ENCODE results near the gene KRT71. TPM values are rescaled to one million over a fixed set of nuclear protein-coding genes. Genes with fewer than 3 reads are reported as not detected.

KRT71 gene
- total RNA-seq, 2 experiments from 2014 or later: not detected

DNA sequence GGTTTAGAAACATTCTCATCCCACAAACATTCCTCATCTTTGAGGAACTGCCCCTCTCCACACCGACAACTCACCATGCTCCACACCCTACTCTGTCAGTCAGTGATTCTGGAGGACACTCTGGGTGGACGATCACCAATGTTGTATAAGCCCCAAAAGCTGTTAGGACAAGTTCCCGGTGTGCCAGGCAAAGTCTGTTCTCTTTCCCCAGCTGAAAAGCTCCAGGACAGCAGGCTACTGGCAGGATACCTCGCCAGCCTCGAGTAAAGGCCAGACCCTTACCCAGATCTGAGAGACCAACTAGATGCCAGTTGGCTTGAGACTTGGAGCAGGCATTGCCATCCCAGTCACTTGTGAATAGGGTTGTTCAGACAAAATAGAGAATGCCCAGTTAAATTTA, 44.7 kb downstream of the KRT71 start:
- no TSS peak for BruUV-seq (replicated peaks)
- POLR2A ChIA-PET: no interaction called here

GRCh38 chr12:52506858-52507715, 45.9 kb downstream of the KRT71 start:
- ChIA-PET POLR2A (interaction anchor here (0.6 kb wide), 2 partner anchors 205 to 868 kb away, joined by 4 to 10 read pairs; no protein-coding TSS in a partner anchor), CTCF (ENCODE audit: unreplicated experiment) (no interaction called here)
- no peaks in the 10 kb centered on the region for H3K79me2 ChIP-seq (ENCODE audit: insufficient read depth, low read depth, low read length)
- H3K4me1 ChIP-seq (ENCODE audit: insufficient read depth, low read length, poor library complexity, severe bottlenecking): no peaks in the 10 kb centered on the region
- TF ChIP-seq CTCF (conservative IDR thresholded peaks at IDR 0.05; ENCODE audit: low read length) (peak; percentile 75), EZH2phosphoT487 (IDR thresholded peaks at IDR 0.05; ENCODE audit: borderline replicate concordance, low read depth, low read length) (no peak)
- H3K27ac ChIP-seq (ENCODE audit: low read depth, low read length, poor library complexity, severe bottlenecking): no peak overlapping the region
- no peak overlapping the region for H3K4me3 ChIP-seq (ENCODE audit: low read depth, low read length, poor library complexity, severe bottlenecking)
- no peak overlapping the region for H3K4me2 ChIP-seq (ENCODE audit: low read length)
- no peaks in the 10 kb centered on the region for H3K9me2 ChIP-seq (ENCODE audit: insufficient read depth, low read length)
- H2AFZ ChIP-seq (ENCODE audit: low read length): no peak overlapping the region
- 0 out of 2 replicates have a peak, but pooled peaks cover 13% of the 10 kb centered on the region for H3K9me3 ChIP-seq (ENCODE audit: low read length)
- peak; percentile 29 for DNase-seq (ENCODE audit: low spot score)
- H4K20me1 ChIP-seq (ENCODE audit: insufficient read depth, low read length): no peaks in the 10 kb centered on the region
- H3K36me3 ChIP-seq (ENCODE audit: insufficient read depth, low read length): no peaks in the 10 kb centered on the region
- intact Hi-C loops (cut with micrococcal nuclease; ENCODE audit: unreplicated experiment): no loop called here
- BruUV-seq (replicated peaks): no TSS peak

More for the DNA sequence above, 44.7 kb downstream of the KRT71 start:
- Histone ChIP-seq H4K20me1 (ENCODE audit: insufficient read depth, low read length) (no peaks in the 10 kb centered on the region), H3K9me2 (ENCODE audit: insufficient read depth, low read length) (no peaks in the 10 kb centered on the region), H3K27ac (ENCODE audit: low read depth, low read length, poor library complexity, severe bottlenecking) (no peak overlapping the region), H3K4me1 (ENCODE audit: insufficient read depth, low read length, poor library complexity, severe bottlenecking) (no peaks in the 10 kb centered on the region), H2AFZ (ENCODE audit: low read length) (no peak overlapping the region), H3K9me3 (ENCODE audit: low read length) (0 out of 2 replicates have a peak, but pooled peaks cover 13% of the 10 kb centered on the region), H3K4me2 (ENCODE audit: low read length) (no peak overlapping the region), H3K36me3 (ENCODE audit: insufficient read depth, low read length) (no peaks in the 10 kb centered on the region), H3K4me3 (ENCODE audit: low read depth, low read length, poor library complexity, severe bottlenecking) (no peak overlapping the region), H3K79me2 (ENCODE audit: insufficient read depth, low read depth, low read length) (no peaks in the 10 kb centered on the region)
- TF ChIP-seq EZH2phosphoT487 (IDR thresholded peaks at IDR 0.05; ENCODE audit: borderline replicate concordance, low read depth, low read length) (no peak), CTCF (conservative IDR thresholded peaks at IDR 0.05; ENCODE audit: low read length) (no peak)
- CTCF ChIA-PET (ENCODE audit: unreplicated experiment): no interaction called here
- intact Hi-C loops (cut with micrococcal nuclease; ENCODE audit: unreplicated experiment): no loop called here
- no peak for DNase-seq (ENCODE audit: low spot score)

DNA sequence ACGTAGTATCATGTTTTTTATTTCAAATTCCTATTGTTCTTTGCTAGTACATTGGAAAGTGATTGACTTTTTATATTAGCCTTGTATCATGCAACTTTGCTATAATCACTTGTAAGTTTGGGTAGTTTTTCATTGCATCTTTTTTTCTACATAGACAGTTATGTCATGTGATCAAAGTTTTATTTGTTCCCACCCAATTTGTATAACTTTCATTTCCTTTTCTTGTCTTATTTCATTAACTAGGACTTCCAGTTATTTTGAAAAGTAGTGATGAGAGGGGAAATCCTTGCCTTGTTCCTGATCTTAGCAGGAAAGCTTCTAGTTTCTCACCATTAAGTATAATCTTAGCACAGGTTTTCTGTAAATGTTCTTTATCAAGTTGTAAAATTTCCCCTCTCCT, 50.1 kb downstream of the KRT71 start:
- TF ChIP-seq EZH2phosphoT487 (IDR thresholded peaks at IDR 0.05; ENCODE audit: borderline replicate concordance, low read depth, low read length): no peak
- no peak for TF ChIP-seq CTCF (conservative IDR thresholded peaks at IDR 0.05; ENCODE audit: low read length)
- Histone ChIP-seq H3K4me1 (ENCODE audit: insufficient read depth, low read length, poor library complexity, severe bottlenecking) (no peaks in the 10 kb centered on the region), H3K79me2 (ENCODE audit: insufficient read depth, low read depth, low read length) (no peaks in the 10 kb centered on the region), H3K4me3 (ENCODE audit: low read depth, low read length, poor library complexity, severe bottlenecking) (no peak overlapping the region), H2AFZ (ENCODE audit: low read length) (no peak overlapping the region), H4K20me1 (ENCODE audit: insufficient read depth, low read length) (no peaks in the 10 kb centered on the region), H3K27ac (ENCODE audit: low read depth, low read length, poor library complexity, severe bottlenecking) (no peak overlapping the region), H3K36me3 (ENCODE audit: insufficient read depth, low read length) (no peaks in the 10 kb centered on the region), H3K9me3 (ENCODE audit: low read length) (no peaks in the 10 kb centered on the region), H3K9me2 (ENCODE audit: insufficient read depth, low read length) (no peaks in the 10 kb centered on the region), H3K4me2 (ENCODE audit: low read length) (no peak overlapping the region)
- no peak for DNase-seq (ENCODE audit: low spot score)
- POLR2A ChIA-PET: interaction anchor here (0.6 to 1.0 kb wide), 2 partner anchors 50 to 387 kb away, joined by 4 read pairs; no protein-coding TSS in a partner anchor
- BruUV-seq (replicated peaks): no TSS peak
- intact Hi-C loops (cut with micrococcal nuclease; ENCODE audit: unreplicated experiment): no loop called here
- CTCF ChIA-PET (ENCODE audit: unreplicated experiment): no interaction called here
